Stomach (tissue), 9 donors: ENCODE measurements around the gene WNK1. TPM values are rescaled to one million over a fixed set of nuclear protein-coding genes. Genes with fewer than 3 reads are reported as not detected.

Experiments
- DNase-seq, 2 donors: peaks; one replicate each; pipeline versions ENCODE4 v3.0.0 to v3.0.0-alpha.2; 2013 to 2019
- H3K27ac ChIP-seq, 5 donors: fragments of 200-600 bp in 4 of 5; sonication (generic) in 4 of 5; one replicate each; pipeline ENCODE4 v1.5.1; 2013 to 2019; ENCODE audit warnings: mild to moderate bottlenecking in 1 of 5, moderate library complexity in 1 of 5
- H3K27me3 ChIP-seq, 3 donors: fragments of 200-600 bp; sonication (generic); one replicate each; pipeline ENCODE4 v1.5.1; 2017 to 2019; ENCODE audit warnings: mixed run types in 1 of 3
- H3K36me3 ChIP-seq, 4 donors: fragments of 200-600 bp; sonication (generic); 1 replicate in 3 of 4; 2 replicates in 1 of 4; pipeline ENCODE4 v1.5.1; 2016 to 2019
- H3K4me1 ChIP-seq, 4 donors: fragments of 200-600 bp; sonication (generic); one replicate each; pipeline ENCODE4 v1.5.1; 2016 to 2019
- H3K4me3 ChIP-seq, 4 donors: fragments of 200-600 bp; sonication (generic) in 3 of 4; one replicate each; pipeline ENCODE4 v1.5.1; 2016 to 2019; ENCODE audit warnings: mild to moderate bottlenecking in 1 of 4
- H3K9me3 ChIP-seq, 4 donors: fragments of 200-600 bp; sonication (generic); one replicate each; pipeline ENCODE4 v1.5.1; 2016 to 2019
- EP300 ChIP-seq: sonication (generic); formaldehyde crosslinking; IDR thresholded peaks from one replicate; pipeline ENCODE4 v1.6.1; 2017; ENCODE audit warnings: antibody characterized with exemption
- POLR2A ChIP-seq, 4 donors: fragments of 450-650 bp; IDR thresholded peaks; one replicate each; pipeline ENCODE4 v1.6.1; 2016; ENCODE audit warnings: antibody characterized with exemption in 4 of 4, control low read depth in 2 of 4, mild to moderate bottlenecking in 1 of 4, moderate library complexity in 1 of 4
- POLR2AphosphoS5 ChIP-seq, 3 donors: sonication (generic); formaldehyde crosslinking; IDR thresholded peaks; one replicate each; pipeline ENCODE4 v1.6.1; 2016; ENCODE audit warnings: antibody characterized with exemption in 3 of 3
- WGBS, 5 donors: extraction: QIAGEN DNeasy Blood & Tissue Kit in 3 of 5; methylation state at CpG; one replicate each; pipeline versions ENCODE4 v1.1.5 to v1.1.7; 2013 to 2018; 5-methylcytosine and 5-hydroxymethylcytosine counted together
- intact Hi-C: fragments of 100-400 bp; cut with DNase I; formaldehyde crosslinking; loops from one replicate; pipeline ENCODE4 v1.15.1; 2023; ENCODE audit warnings: low total_unique reads
- polyA plus RNA-seq, 3 donors: library from polyadenylated mRNA; stranded (reverse); fragments of 200-250 nt; gene quantifications; one replicate each; pipeline ENCODE4 v1.2.3, GENCODE V29; 2013
- total RNA-seq, 5 donors: library from RNA; depleted of rRNA; stranded (reverse); fragments of >200 nt; gene quantifications; one replicate each; pipeline versions ENCODE4 v1.1.0 to v1.2.3, GENCODE V29; 2014 to 2016
- TF ChIP-seq, protein P1 (sequence below), 7 experiments: fragments of 450-650 bp in 4 of 7; fragments of 200-600 bp in 3 of 7; sonication (generic) in 3 of 7; IDR thresholded peaks; one replicate each; pipeline ENCODE4 v1.5.1; 2016 to 2019; ENCODE audit warnings: antibody characterized with exemption in 7 of 7, control low read depth in 2 of 7, mild to moderate bottlenecking in 1 of 7
- donor health status: healthy with polysubstance abuse.
- donor health status: Bipolar disorder and iron deficiency.
- donor health status: healthy.

Gene WNK1
- total and polyA plus RNA-seq, 8 donors: 13.2 to 192 (median 84.5) TPM

DNA sequence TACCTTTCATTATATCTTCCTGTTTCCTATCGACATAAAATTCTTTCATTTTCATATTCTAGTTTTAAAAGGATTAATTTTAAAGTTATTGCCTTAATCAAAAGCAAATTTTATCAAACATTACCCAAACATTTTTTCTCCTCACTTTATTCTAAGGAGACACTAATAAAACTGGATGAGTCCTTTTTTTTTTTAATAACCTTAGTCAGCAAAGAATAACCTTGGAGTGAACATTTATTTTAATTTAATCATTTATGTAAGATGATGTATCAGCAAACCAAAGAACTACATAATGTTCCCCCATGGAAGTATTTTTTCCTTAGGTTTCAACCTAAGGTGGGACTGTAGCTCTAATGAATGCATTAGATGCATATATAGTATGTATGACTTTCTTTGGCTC is 113.2 kb downstream of the WNK1 start:
- intact Hi-C loops: no loop called here
- no peak for DNase-seq
- Histone ChIP-seq H3K27ac (no peak overlapping the region), H3K4me1 (no peaks in the 10 kb centered on the region), H3K36me3 (peaks cover 22 to 96% (median 85%) of the 10 kb centered on the region in 4 donors), H3K27me3 (no peaks in the 10 kb centered on the region), H3K4me3 (no peak overlapping the region), H3K9me3 (no peaks in the 10 kb centered on the region)
- 79 to 93% (median 88%) methylated on average over 1 of the region's 1 CpG for WGBS, 5 donors
- TF ChIP-seq, protein P1, sequence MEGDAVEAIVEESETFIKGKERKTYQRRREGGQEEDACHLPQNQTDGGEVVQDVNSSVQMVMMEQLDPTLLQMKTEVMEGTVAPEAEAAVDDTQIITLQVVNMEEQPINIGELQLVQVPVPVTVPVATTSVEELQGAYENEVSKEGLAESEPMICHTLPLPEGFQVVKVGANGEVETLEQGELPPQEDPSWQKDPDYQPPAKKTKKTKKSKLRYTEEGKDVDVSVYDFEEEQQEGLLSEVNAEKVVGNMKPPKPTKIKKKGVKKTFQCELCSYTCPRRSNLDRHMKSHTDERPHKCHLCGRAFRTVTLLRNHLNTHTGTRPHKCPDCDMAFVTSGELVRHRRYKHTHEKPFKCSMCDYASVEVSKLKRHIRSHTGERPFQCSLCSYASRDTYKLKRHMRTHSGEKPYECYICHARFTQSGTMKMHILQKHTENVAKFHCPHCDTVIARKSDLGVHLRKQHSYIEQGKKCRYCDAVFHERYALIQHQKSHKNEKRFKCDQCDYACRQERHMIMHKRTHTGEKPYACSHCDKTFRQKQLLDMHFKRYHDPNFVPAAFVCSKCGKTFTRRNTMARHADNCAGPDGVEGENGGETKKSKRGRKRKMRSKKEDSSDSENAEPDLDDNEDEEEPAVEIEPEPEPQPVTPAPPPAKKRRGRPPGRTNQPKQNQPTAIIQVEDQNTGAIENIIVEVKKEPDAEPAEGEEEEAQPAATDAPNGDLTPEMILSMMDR (IDR thresholded peaks at IDR 0.05): no peak
- TF ChIP-seq POLR2AphosphoS5 (IDR thresholded peaks at IDR 0.05) (no peak), POLR2A (IDR thresholded peaks at IDR 0.05) (no peak), EP300 (no peak)

DNA sequence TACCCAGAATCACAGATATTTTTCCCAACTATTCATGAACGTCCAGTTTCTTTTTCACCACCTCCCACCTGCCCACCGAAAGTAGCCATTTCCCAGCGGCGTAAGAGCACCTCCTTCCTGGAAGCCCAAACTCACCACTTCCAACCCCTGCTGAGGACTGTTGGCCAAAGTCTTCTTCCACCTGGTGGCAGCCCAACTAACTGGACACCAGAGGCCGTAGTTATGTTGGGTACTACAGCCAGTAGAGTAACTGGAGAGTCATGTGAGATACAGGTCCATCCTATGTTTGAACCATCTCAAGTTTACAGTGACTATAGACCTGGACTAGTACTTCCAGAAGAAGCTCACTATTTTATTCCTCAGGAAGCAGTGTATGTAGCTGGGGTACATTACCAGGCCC is 115.5 kb downstream of the WNK1 start:
- intact Hi-C loops: no loop called here
- H3K36me3 ChIP-seq: peaks cover 19 to 96% (median 84%) of the 10 kb centered on the region in 4 donors
- TF ChIP-seq POLR2A (IDR thresholded peaks at IDR 0.05) (no peak), EP300 (no peak)
- H3K27me3 ChIP-seq: no peaks in the 10 kb centered on the region
- H3K27ac ChIP-seq: no peak overlapping the region
- H3K9me3 ChIP-seq: no peaks in the 10 kb centered on the region
- H3K4me3 ChIP-seq: no peak overlapping the region
- no peak for DNase-seq
- no peaks in the 10 kb centered on the region for H3K4me1 ChIP-seq
- WGBS, 5 donors: 93 to 97% (median 96%) methylated on average over 5 of the region's 5 CpGs

DNA sequence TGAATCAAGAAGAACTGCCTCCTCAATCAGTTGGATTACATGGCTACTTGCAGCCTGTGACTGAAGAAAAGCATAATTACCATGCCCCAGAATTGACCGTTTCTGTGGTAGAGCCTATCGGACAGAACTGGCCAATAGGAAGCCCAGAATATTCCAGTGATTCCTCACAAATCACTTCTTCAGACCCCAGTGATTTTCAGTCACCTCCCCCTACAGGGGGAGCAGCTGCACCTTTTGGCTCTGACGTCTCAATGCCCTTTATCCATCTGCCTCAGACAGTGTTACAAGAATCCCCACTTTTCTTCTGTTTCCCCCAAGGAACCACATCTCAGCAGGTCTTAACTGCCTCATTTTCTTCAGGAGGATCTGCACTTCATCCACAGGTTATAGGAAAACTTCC is 116.3 kb downstream of the WNK1 start:
- TF ChIP-seq, protein P1 (IDR thresholded peaks at IDR 0.05): no peak
- TF ChIP-seq POLR2AphosphoS5 (IDR thresholded peaks at IDR 0.05) (no peak), POLR2A (IDR thresholded peaks at IDR 0.05) (no peak), EP300 (no peak)
- Histone ChIP-seq H3K4me1 (no peaks in the 10 kb centered on the region), H3K36me3 (peaks cover 19 to 93% (median 83%) of the 10 kb centered on the region in 4 donors), H3K9me3 (no peaks in the 10 kb centered on the region), H3K4me3 (no peak overlapping the region), H3K27ac (no peak overlapping the region), H3K27me3 (no peaks in the 10 kb centered on the region)
- intact Hi-C loops: no loop called here
- DNase-seq: no peak
- 70 to 78% (median 75%) methylated on average over 3 of the region's 3 CpGs for WGBS, 5 donors

DNA sequence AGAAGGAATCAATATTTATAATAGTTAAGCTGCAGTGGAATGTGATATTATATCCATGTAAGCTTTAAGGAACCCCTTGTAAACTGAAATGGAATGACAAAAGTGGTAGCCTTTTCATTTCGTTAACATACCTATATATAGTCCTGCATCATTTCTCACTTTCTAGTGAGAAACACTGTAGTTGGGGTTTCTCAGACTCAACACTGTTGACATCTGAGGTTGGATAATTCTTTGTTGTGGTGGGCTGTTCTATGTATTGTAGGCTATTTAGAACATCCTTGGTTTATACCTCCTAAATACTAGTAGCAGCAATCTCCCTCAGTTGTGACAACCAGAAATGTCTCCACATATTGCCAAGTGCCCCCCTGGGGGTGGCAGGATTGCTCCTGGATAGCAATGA is 118.0 kb downstream of the WNK1 start:
- Histone ChIP-seq H3K4me1 (no peaks in the 10 kb centered on the region), H3K36me3 (peaks cover 19 to 91% (median 80%) of the 10 kb centered on the region in 4 donors), H3K27me3 (no peaks in the 10 kb centered on the region), H3K4me3 (no peak overlapping the region), H3K27ac (no peak overlapping the region), H3K9me3 (no peaks in the 10 kb centered on the region)
- TF ChIP-seq POLR2A (IDR thresholded peaks at IDR 0.05): no peak
- TF ChIP-seq, protein P1 (IDR thresholded peaks at IDR 0.05): no peak
- TF ChIP-seq POLR2AphosphoS5 (IDR thresholded peaks at IDR 0.05): no peak
- no peak for TF ChIP-seq EP300
- DNase-seq: no peak
- 55 to 80% (median 76%) methylated on average over 1 of the region's 1 CpG for WGBS, 5 donors
- intact Hi-C loops: no loop called here

DNA sequence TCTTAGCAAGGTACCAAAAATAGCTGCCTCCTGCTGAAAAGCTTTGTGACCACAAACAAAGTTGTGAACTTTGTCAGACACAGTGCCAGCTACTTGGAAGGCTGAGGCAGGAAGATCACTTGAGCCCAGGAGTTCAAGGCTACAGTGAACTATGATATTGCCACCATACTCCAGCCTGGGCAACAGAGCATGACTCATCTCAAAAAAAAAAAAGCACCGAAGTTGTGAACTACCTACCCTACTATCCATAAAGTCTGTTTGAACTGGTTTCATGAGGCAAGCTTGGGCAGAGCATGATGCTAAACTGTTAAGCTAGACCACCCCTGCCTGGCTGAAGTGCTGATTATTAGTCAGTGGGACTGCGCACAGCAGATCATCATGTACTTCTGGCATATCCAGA is 121.6 kb downstream of the WNK1 start:
- no peak for TF ChIP-seq EP300
- TF ChIP-seq, protein P1 (IDR thresholded peaks at IDR 0.05): no peak
- TF ChIP-seq POLR2A (IDR thresholded peaks at IDR 0.05): no peak
- no peak for TF ChIP-seq POLR2AphosphoS5 (IDR thresholded peaks at IDR 0.05)
- intact Hi-C loops: no loop called here
- no peak for DNase-seq
- H3K9me3 ChIP-seq: no peaks in the 10 kb centered on the region
- no peak overlapping the region for H3K27ac ChIP-seq
- peaks cover 8 to 84% (median 68%) of the 10 kb centered on the region in 4 donors for H3K36me3 ChIP-seq
- no peaks in the 10 kb centered on the region for H3K4me1 ChIP-seq
- H3K4me3 ChIP-seq: no peak overlapping the region
- H3K27me3 ChIP-seq: no peaks in the 10 kb centered on the region
- 76 to 89% (median 81%) methylated on average over 2 of the region's 2 CpGs for WGBS, 5 donors
